Skin of body (tissue), 2 donors: Measurements from ENCODE around the gene CAB39. TPM values are rescaled to one million over a fixed set of nuclear protein-coding genes. Genes with fewer than 3 reads are reported as not detected.

ENCODE experiments used
- DNase-seq: peaks from one replicate; lab custom pipeline; 2025; lab: John Stamatoyannopoulos, UW
- total RNA-seq: library from RNA; depleted of rRNA; stranded (reverse); fragments of >200 nt; gene quantifications from one replicate; pipeline ENCODE4 v1.2.3, GENCODE V29; 2014

The CAB39 gene
- 63.2 TPM for total RNA-seq

- peak; percentile 90 for DNase-seq
These were observed at the start of gene CAB39 for GRCh38 chr2:230712443-230713330. TSS of gene CAB39 (plus strand) at chr2:230712842. CDS start at chr2:230760002, 47,160 bp downstream.

GRCh38 chr2:230664128-230664527 lies 48.5 kb upstream of the CAB39 start:
- DNase-seq: no peak

DNA sequence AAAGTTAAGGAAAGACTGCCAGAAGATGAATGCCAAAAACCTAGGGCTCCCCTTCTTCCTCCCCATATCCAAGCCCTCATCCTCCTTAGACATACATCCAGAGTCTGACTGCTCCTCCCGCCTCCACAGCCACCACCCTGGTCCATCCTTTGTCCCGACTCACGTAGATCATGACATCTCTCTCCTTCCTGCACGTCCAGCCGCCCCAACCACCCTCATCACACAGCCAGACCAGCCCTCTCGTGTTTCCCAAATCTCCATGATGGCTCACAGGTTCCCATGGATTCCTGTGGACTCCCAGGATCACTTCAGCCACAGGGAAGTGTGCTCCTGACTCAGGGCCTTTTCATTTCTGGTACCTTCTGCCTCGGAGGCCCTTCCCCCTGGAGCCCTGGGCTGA lies 47.8 kb upstream of the CAB39 start:
- DNase-seq: no peak

- DNase-seq: no peak
These were observed 47.4 kb upstream of the CAB39 start for GRCh38 chr2:230665263-230665691.

GRCh38 chr2:230666446-230666845 lies 46.2 kb upstream of the CAB39 start:
- DNase-seq: no peak

- DNase-seq: no peak
These were observed 45.5 kb upstream of the CAB39 start for GRCh38 chr2:230666885-230667712.

DNA sequence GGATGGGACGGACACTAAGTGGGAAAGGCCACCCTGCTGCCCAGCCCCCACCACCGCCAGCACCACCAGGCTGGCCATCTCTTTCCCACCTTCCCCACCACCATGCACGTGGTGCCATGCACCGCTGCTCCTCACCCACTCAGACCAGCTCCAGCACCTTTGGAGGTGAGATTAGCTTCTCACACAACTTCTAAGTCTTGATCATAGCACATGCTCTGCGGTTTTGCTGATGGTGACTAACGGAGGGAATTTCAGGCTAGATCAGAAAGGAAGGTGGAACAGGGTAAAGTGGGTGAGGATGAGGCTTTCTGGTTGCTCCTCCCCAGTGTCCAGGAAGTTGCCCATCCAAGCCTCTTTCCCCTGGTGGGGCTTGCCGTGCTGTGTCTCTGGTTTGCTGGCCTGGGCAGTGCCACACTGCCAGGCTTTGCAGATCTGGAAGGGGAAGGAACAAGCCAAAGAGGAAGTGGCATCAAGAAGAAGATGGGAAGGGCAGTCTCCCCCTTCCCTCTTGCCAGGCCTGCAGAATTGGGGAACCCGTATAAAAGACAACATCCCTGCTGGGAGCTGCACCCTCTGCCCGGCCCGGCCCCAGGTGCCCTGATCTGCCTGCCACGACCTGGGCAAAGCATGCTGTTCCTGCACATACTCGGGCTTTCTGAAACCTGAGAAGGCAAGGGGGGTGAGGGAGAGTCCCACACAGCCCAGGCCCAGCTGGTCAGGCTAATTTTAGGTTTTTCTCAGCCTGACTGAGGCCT lies 44.3 kb upstream of the CAB39 start:
- DNase-seq: no peak

GRCh38 chr2:230668939-230669303 lies 43.7 kb upstream of the CAB39 start:
- DNase-seq: no peak

GRCh38 chr2:230669386-230669950 lies 43.2 kb upstream of the CAB39 start:
- no peak for DNase-seq

- no peak for DNase-seq
These were observed 41.5 kb upstream of the CAB39 start for GRCh38 chr2:230671117-230671516.

DNA sequence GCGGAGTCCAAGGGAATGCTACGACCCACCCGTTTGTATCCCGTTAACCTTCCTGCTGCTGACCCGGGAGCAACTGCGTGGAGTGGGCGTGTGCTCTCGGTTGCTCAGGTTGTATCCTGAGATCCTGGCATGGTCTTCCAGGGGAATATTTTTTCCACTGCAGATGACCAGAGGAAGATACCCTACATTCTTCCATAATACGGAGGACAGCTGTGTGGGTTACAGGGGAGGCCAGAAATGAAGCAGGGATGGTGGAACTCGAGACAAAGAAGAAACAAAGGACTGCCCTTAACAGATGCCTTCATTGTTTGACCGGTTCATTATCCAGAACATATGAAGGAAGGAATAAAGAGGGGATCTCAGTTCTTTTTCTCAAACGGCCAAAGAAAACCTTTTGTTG lies 39.8 kb upstream of the CAB39 start:
- DNase-seq: no peak

DNA sequence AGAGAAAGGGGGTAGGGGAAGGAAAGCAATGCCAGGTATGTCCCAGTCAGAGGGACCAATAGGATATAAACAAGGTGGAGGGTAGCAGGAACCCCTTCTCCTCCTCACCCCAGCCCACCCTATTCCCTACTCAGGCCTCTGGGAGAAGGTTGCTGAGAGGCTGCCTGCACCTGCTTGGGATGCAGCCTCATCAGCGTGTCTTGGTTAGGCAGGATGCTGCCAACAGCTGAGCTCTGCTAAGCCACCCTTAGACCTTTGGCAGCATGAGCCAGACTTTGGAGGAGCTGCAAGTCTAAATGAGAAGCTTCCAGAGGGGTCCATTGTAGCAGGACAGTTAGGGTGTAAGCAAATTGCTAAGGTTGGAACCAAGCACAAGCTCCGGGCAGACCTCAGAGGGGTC lies 38.2 kb upstream of the CAB39 start:
- DNase-seq: no peak

GRCh38 chr2:230674966-230675672 lies 37.5 kb upstream of the CAB39 start:
- DNase-seq: no peak

DNA sequence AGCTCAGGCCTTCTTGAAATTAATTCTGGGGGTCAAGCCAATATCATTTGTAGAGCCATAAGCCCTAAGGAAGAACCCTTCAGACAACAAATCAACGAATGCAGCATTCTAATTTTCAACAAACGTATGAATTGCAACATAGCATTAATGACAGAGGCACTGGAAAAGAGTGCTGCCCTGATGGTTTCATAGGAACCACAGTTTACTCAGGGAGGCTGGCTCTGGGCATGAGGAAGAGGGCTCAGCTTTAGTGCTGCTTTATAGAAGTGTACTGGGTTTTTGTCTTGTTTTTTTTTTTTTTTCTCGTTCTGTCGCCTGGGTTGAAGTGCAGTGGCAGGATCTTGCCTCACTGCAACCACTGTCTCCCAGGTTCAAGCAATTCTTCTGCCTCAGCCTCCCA lies 36.1 kb upstream of the CAB39 start:
- no peak for DNase-seq

DNA sequence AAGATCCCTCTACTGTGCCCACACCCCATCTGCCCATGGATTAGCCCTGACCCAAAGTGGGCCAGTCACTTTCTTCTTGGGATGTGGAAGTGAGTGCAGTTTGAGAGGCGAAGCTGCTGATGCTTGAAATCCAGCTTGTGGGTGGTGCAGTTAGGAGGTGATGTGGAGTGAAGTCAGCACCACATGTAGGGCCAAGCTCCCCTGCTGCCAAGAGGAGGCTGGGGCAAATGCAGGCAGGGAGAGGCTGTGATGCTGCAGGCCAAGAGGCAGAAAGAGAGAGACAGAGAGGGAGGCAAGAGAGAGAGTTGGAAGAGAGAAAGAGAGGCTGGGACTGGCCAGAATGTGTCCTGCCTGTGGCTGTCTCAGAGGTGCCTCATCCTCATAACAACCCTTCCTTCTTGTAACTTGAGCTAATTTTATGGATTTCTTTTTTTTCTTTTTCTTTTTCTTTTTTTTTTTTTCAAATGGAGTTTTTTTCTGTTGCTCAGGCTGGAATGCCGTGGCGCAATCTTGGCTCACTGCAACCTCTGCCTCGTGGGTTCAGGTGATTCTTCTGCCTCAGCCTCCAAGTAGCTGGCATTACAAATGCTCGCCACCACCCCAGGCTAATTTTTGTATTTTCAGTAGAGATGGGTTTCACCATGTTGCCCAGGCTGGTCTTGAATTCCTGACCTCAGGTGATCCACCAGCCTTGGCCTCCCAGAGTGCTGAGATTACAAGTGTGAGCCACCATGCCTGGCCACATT lies 35.3 kb upstream of the CAB39 start:
- no peak for DNase-seq

- no peak for DNase-seq
These were observed 34.6 kb upstream of the CAB39 start for GRCh38 chr2:230678018-230678417.

- no peak for DNase-seq
These were observed 34.2 kb upstream of the CAB39 start for GRCh38 chr2:230678451-230678850.

GRCh38 chr2:230680463-230681170 lies 32.0 kb upstream of the CAB39 start:
- DNase-seq: no peak

DNA sequence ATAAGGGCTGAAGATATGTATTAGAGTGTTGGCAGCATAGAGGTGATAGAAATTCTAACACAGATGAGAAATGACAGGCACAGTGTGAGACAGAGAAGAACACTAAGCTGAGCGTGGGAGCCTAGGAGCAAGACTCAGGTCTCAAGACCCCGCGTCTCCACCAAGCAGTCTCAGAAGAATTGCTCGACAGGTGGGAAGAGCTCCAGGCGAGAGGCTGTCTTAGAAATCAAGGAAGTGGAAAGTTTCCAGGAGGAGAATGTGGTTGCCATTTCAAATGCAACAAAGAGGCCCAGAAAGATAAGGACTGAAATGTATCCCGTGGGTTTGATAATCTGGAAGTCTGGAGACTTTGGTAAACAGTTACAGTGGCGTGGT lies 31.5 kb upstream of the CAB39 start:
- no peak for DNase-seq
